ENCODE measurements around the gene CITED2.
A peak's percentile ranks its signal among the peaks of the same experiment; 100 is the strongest.

The CITED2 gene

GRCh38 chr6:139370283-139370998, 4.0 kb downstream of the CITED2 start:
- in situ Hi-C loops (cut with HindIII; ENCODE audit: low pct_ligation_motif_present, low sequenced_read_pairs) = loop anchor here (10.0 kb wide), 1 partner anchor 684 kb away; no protein-coding TSS in a partner anchor
- peaks cover 21% of the 10 kb centered on the region for H3K36me3 ChIP-seq (replicated peaks)
- H3K27ac ChIP-seq = peak overlapping the region; percentile 6
- DNase-seq = peak; percentile 42
- TF ChIP-seq CTCF (IDR thresholded peaks at IDR 0.05; ENCODE audit: low read depth, low read length, missing control alignments) = no peak
- H3K27me3 ChIP-seq (replicated peaks) = no peaks in the 10 kb centered on the region
- H3K4me3 ChIP-seq (ENCODE audit: low read depth, low read length) = no peak overlapping the region

- in situ Hi-C loops (cut with HindIII; ENCODE audit: low pct_ligation_motif_present, low sequenced_read_pairs) = loop anchor here (10.0 kb wide), 1 partner anchor 685 kb away; no protein-coding TSS in a partner anchor
- peak; percentile 66 for DNase-seq
- H3K36me3 ChIP-seq (replicated peaks) = peaks cover 21% of the 10 kb centered on the region
- TF ChIP-seq CTCF (IDR thresholded peaks at IDR 0.05; ENCODE audit: low read depth, low read length, missing control alignments) = peak; percentile 67
- H3K27ac ChIP-seq = peak overlapping the region; percentile 6
- no peak overlapping the region for H3K4me3 ChIP-seq (ENCODE audit: low read depth, low read length)
- no peaks in the 10 kb centered on the region for H3K27me3 ChIP-seq (replicated peaks)
These were observed 4.7 kb downstream of the CITED2 start for GRCh38 chr6:139369568-139370282.

- no peak for DNase-seq
- Histone ChIP-seq H3K27ac (no peak overlapping the region), H3K36me3 (replicated peaks) (peaks cover 21% of the 10 kb centered on the region), H3K4me3 (ENCODE audit: low read depth, low read length) (no peak overlapping the region), H3K27me3 (replicated peaks) (no peaks in the 10 kb centered on the region)
- TF ChIP-seq CTCF (IDR thresholded peaks at IDR 0.05; ENCODE audit: low read depth, low read length, missing control alignments) = no peak
- in situ Hi-C loops (cut with HindIII; ENCODE audit: low pct_ligation_motif_present, low sequenced_read_pairs) = no loop called here
These were observed 5.4 kb downstream of the CITED2 start for GRCh38 chr6:139369068-139369467.

DNA sequence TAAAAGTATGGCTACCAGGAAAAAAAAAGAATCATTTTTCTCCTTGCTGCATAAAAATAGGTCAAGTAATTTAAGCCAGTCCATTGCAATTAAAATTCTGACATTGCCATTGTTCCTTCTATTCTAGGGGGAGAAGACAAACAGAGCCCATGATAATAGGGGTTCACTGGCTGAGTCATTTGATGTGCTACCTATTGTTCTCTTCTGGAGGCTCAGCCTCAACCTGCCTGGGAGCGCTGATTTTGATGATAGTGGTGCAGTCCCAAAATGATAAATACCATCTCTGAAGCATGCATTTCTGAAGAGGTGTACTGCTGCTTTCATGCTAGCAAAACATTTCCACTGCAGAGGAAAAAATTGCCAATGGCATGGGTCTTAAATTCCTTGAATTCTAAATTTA, 5.8 kb downstream of the CITED2 start:
- H3K27me3 ChIP-seq (replicated peaks) = no peaks in the 10 kb centered on the region
- TF ChIP-seq CTCF (IDR thresholded peaks at IDR 0.05; ENCODE audit: low read depth, low read length, missing control alignments) = no peak
- in situ Hi-C loops (cut with HindIII; ENCODE audit: low pct_ligation_motif_present, low sequenced_read_pairs) = no loop called here
- no peak overlapping the region for H3K27ac ChIP-seq
- no peak overlapping the region for H3K4me3 ChIP-seq (ENCODE audit: low read depth, low read length)
- peaks cover 18% of the 10 kb centered on the region for H3K36me3 ChIP-seq (replicated peaks)
- no peak for DNase-seq

- H3K4me3 ChIP-seq (ENCODE audit: low read depth, low read length) = no peak overlapping the region
- peak; percentile 31 for DNase-seq
- H3K27me3 ChIP-seq (replicated peaks) = no peaks in the 10 kb centered on the region
These were observed 6.6 kb downstream of the CITED2 start for GRCh38 chr6:139367810-139368351.

More at GRCh38 chr6:139367810-139368351, 6.6 kb downstream of the CITED2 start:
- in situ Hi-C loops (cut with HindIII; ENCODE audit: low pct_ligation_motif_present, low sequenced_read_pairs) = no loop called here
- TF ChIP-seq CTCF (IDR thresholded peaks at IDR 0.05; ENCODE audit: low read depth, low read length, missing control alignments) = peak; percentile 9
- Histone ChIP-seq H3K36me3 (replicated peaks) (peaks cover 10% of the 10 kb centered on the region), H3K27ac (peak overlapping the region; percentile 10)
